LNCaP clone FGC (cell line): ENCODE measurements around the gene NIN.

Source experiments
- DNase-seq: peaks from one replicate; pipeline ENCODE4 v3.0.0-alpha.2; 2011; ENCODE audit warnings: low read depth
- H3K4me3 ChIP-seq: 2 replicates; pipeline ENCODE4 v1.5.1; 2011; ENCODE audit warnings: mild to moderate bottlenecking, low read depth, low read length, control low read depth
- TF ChIP-seq, protein P1 (sequence below): IDR thresholded peaks from 2 replicates; pipeline ENCODE4 v1.5.1; 2012; ENCODE audit warnings: mild to moderate bottlenecking; ENCODE audit not compliant: control insufficient read depth, insufficient read depth; ENCODE audit errors: extremely low read depth

NIN gene

DNA sequence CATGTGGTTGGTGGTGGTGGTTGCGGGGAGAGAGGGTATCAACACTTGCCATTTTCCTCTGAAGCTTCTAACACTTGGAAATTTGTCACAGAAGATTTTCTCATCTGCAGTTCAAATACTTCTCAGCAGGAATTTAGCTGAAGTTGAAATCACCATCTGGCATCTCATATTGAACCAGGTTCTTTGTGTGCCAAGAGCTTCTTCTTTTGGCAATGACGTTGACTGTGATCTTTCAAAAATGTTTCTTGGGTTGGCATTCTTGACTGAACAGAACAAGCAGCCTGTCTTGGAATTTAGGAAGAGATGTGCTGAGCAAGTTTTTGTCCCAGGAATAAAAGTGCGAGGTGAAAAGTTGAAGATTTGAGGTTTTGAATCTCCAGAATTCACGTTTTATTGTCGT is 8.7 kb upstream of the NIN start:
- DNase-seq: no peak
- no peak overlapping the region for H3K4me3 ChIP-seq
- TF ChIP-seq, protein P1, sequence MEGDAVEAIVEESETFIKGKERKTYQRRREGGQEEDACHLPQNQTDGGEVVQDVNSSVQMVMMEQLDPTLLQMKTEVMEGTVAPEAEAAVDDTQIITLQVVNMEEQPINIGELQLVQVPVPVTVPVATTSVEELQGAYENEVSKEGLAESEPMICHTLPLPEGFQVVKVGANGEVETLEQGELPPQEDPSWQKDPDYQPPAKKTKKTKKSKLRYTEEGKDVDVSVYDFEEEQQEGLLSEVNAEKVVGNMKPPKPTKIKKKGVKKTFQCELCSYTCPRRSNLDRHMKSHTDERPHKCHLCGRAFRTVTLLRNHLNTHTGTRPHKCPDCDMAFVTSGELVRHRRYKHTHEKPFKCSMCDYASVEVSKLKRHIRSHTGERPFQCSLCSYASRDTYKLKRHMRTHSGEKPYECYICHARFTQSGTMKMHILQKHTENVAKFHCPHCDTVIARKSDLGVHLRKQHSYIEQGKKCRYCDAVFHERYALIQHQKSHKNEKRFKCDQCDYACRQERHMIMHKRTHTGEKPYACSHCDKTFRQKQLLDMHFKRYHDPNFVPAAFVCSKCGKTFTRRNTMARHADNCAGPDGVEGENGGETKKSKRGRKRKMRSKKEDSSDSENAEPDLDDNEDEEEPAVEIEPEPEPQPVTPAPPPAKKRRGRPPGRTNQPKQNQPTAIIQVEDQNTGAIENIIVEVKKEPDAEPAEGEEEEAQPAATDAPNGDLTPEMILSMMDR: no peak

DNA sequence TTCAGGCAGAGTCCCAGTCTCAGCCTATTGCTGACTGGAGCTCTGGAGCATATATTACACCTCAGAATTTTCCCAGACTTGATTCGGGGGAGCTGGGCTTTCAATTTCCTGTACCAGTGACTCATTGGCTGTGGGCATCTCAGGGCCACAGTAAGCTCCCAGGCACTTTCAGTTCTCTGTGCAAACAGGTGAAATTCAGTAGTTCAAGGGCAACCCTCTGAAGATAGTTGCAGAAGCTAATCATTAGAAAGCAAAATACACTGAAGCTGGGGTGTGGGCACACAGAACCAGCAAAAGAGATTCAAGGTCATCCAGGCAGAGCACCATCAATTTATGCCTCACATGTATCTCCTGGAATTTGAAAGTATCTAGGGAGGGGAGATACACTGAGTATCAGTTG is 8.1 kb upstream of the NIN start:
- TF ChIP-seq, protein P1: no peak
- H3K4me3 ChIP-seq: no peak overlapping the region
- DNase-seq: no peak

DNA sequence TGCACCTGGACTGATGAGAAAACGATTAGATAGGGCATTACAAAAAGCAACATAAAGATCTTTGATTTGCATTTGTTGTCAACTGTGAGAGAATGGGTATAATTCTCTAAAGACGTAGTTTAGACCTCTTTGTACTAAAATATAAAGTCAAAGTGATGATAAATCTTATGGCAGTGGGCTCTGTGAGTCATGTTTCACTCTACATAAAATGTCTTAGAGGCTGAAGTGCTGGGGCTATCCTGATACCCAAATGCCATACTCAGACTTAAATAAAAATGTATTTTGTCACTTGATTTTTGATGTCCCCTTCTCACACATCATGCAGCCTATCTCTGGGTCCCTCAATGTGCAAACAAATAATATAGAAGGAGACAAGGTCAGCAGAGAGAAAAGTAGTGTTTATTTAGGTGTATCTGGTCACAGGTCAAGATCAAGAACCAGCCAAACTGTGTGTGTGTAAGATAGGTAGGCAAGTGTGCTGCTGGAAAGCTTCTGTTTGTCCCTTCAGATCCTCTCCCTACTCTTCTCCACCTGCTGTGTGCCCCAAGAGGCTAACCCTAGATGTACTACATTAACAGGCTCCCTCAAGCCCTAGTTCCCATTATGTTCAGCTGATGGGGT is 7.0 kb upstream of the NIN start:
- DNase-seq: no peak
- TF ChIP-seq, protein P1: no peak
- no peak overlapping the region for H3K4me3 ChIP-seq

DNA sequence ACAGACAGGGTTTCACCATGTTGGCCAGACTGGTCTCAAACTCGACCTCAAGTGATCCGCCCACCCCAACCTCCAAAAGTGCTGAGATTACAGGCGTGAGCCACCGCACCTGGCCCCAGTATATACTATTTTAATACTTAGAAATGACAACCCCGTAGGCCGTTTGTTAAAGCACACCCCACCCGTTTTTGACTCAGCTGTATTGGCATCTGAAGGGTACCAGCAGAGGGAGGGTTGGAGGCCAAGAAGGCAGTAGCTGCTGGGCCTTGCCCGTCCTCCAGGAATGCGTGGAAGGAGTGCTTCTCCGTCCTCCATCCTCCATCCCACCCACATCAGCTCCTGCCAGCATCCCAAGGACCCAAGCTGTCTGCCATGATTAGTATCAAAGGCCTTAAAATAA is 6.3 kb upstream of the NIN start:
- H3K4me3 ChIP-seq: no peak overlapping the region
- DNase-seq: no peak
- TF ChIP-seq, protein P1: no peak

DNA sequence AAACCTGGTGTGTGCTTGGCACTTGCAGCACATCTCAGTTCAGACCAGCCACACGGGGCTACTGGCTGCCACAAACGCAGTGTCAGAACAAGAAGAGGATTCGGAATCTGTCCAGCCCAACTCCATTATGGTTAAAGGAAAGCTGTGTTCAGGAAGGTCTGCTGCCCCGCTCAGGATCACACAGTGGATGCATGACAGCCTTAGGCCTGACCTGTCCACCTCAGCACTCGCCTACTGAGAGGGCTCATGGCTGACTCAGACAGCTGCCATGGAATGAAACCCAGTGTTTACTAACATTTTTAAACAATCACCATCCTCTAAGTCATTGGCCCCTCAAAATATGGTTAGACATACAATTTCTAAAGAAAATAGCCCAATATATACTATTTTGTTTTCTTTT is 5.6 kb upstream of the NIN start:
- no peak overlapping the region for H3K4me3 ChIP-seq
- no peak for DNase-seq
- TF ChIP-seq, protein P1: no peak

DNA sequence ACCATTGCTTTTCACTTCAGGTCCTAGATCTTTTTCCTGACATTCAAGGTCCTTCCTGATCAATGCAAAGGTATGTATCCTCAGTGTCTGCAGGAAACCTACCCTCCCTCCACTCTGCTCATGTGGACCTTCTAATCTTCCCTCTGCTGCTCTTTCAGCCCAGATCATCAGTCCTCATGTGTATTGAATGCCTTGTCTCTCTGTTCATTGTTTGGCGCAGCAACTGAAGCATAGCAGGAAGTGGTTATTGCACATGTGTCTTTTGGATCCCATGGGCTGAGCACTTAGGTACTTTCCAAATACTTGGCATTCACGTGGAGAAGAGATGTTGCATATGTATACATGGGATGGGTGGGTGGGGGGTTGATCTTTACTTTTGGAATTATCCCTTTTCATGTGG is 4.3 kb upstream of the NIN start:
- TF ChIP-seq, protein P1: no peak
- DNase-seq: no peak
- H3K4me3 ChIP-seq: no peak overlapping the region

DNA sequence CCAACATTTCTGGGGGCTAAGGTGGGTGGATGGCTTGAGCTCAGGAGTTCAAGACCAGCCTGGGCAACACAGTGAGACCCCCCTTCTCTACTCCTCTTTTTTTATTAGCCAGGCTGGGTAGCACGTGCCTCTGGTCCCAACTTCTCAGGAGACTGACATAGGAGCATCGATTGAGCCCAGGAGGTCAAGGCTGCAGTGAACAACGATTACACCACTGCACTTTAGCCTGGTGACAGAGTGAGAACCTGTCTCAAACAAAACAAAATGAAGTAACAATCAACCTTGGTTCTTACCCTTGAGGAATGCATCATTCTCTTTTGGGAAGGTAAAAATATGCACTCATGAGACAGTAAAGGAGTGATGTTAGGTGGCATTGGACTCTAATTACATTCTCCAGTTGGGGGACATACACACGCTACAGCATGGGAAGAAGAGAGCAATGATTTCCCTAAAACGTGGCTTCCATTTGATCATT is 3.9 kb upstream of the NIN start:
- H3K4me3 ChIP-seq: no peak overlapping the region
- no peak for DNase-seq

More for the DNA sequence above, 3.9 kb upstream of the NIN start:
- TF ChIP-seq, protein P1: no peak
